HepG2 (cell line): ENCODE results near the gene MRPS14. TPM values are rescaled to one million over a fixed set of nuclear protein-coding genes. Genes with fewer than 3 reads are reported as not detected.

Source experiments
- KDM5B ChIP-seq: sonication (generic); formaldehyde crosslinking; IDR thresholded peaks from 2 replicates; pipeline ENCODE4 v1.4.0; 2020; ENCODE audit warnings: missing genetic modification reagents, mild to moderate bottlenecking, borderline replicate concordance
- KLF15 ChIP-seq: sonication (generic); formaldehyde crosslinking; IDR thresholded peaks from 2 replicates; pipeline ENCODE4 v1.8.1; 2023; ENCODE audit warnings: borderline replicate concordance, mild to moderate bottlenecking, inconsistent platforms, missing genetic modification reagents, mixed read lengths
- KMT2A ChIP-seq: sonication (generic); formaldehyde crosslinking; IDR thresholded peaks from 2 replicates; pipeline ENCODE4 v1.4.0; 2020; ENCODE audit warnings: missing genetic modification reagents
- MAFK ChIP-seq, 2 experiments: IDR thresholded peaks in 1 of 2; conservative IDR thresholded peaks in 1 of 2; 2 replicates each; pipeline ENCODE4 v1.6.1; 2011; ENCODE audit warnings: improper control_type of control experiment in 2 of 2, low read length in 2 of 2
- NR2F2 ChIP-seq: IDR thresholded peaks from 2 replicates; pipeline ENCODE4 v1.6.1; 2012; ENCODE audit warnings: low read depth, inconsistent platforms, borderline replicate concordance
- SRSF1 ChIP-seq: fragments of 200-400 bp; formaldehyde crosslinking; optimal IDR thresholded peaks from 2 replicates; pipeline ENCODE3; 2017; ENCODE audit warnings: mild to moderate bottlenecking, low read depth, low read length, moderate library complexity
- ZFYVE20 ChIP-seq: sonication (generic); formaldehyde crosslinking; IDR thresholded peaks from 2 replicates; pipeline ENCODE4 v1.8.0; 2023; ENCODE audit warnings: low read depth, mild to moderate bottlenecking, moderate library complexity, missing genetic modification reagents, borderline replicate concordance
- ZNF652 ChIP-seq: IDR thresholded peaks from 2 replicates; pipeline ENCODE4 v1.6.1; 2016; ENCODE audit warnings: low read depth, borderline replicate concordance
- ZNF746 ChIP-seq: sonication (generic); formaldehyde crosslinking; IDR thresholded peaks from 2 replicates; pipeline ENCODE4 v1.8.0; 2022; ENCODE audit warnings: mild to moderate bottlenecking, missing genetic modification reagents
- ZNF841 ChIP-seq: sonication (generic); formaldehyde crosslinking; IDR thresholded peaks from 2 replicates; pipeline ENCODE4 v1.8.1; 2023; ENCODE audit warnings: missing genetic modification reagents, borderline replicate concordance
- polyA plus RNA-seq, 8 experiments: library from polyadenylated mRNA; depleted of rRNA in 3 of 8; stranded (reverse) in 7 of 8; unstranded in 1 of 8; fragments of >200 nt; fragmentation: Illumina TruSeq in 4 of 8; extraction: Trizol in 4 of 8; gene quantifications; 2 replicates each; pipeline versions ENCODE4 v1.2.1 to v1.2.3, GENCODE V29; 2011 to 2016; ENCODE audit warnings: low read depth in 4 of 8, missing spikeins in 1 of 8, mixed read lengths in 1 of 8; ENCODE audit not compliant: insufficient read depth in 1 of 8
- total RNA-seq, 5 experiments: library from RNA; depleted of rRNA; stranded (reverse); fragments of >200 nt; fragmentation: Illumina TruSeq; extraction: Trizol; gene quantifications; 2 replicates each; pipeline ENCODE4 v1.2.3, GENCODE V29; 2016; ENCODE audit warnings: low read depth in 1 of 5
- TF ChIP-seq, protein P1 (sequence below): sonication (generic); formaldehyde crosslinking; IDR thresholded peaks from 2 replicates; pipeline ENCODE4 v1.4.0; 2020; ENCODE audit warnings: mild to moderate bottlenecking, missing genetic modification reagents, borderline replicate concordance

Gene MRPS14
- total and polyA plus RNA-seq, 2 of the 13 experiments (the other 11 are each of a cell fraction or from before 2014, with no cell fraction given) = 36.6 to 43.2 TPM

DNA sequence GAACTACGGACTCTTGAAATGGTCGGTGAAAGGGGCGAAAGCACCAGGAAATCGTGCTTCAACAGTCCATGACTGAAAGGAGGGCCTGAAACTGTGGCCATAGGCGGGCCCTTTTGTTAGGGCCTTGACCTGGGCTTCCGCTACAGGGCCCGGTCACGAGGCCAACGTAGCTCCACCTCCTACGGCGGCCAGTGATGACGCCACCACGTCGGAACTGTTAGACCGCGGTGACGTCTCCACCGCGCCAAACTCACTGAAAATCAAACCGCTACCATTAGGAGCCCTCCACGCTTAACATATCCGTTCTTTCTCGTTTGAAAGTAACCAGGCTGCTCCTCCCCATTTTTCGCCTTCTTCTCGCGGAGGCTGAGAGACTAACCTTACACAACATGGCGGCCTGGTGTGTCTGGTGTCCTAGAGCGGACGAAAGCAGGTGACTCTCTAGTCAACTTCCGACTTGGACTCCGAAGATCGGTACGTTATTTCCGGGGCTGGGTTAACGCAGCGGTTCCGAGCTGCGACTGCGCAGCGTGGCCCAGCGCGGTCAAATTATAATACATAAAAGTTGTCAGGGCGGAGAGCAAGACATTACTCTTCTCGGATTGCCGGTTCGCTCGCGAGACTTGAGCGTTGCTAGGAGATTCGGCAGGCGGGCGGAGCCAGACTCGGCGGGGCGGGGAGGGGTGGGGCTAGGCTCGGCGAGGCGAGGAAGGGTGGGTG is 23.8 kb downstream of the MRPS14 start (continued):
- TF ChIP-seq ZNF746 = no peak
- no peak for TF ChIP-seq ZNF652 (CRISPR knock-in tag)
- no peak for TF ChIP-seq ZNF841
- TF ChIP-seq MAFK (conservative IDR thresholded peaks at IDR 0.05 in 1 of 2, IDR thresholded peaks at IDR 0.05 in 1 of 2; ENCODE audit: low read length in 2 of 2) = no peak
- TF ChIP-seq, protein P1, sequence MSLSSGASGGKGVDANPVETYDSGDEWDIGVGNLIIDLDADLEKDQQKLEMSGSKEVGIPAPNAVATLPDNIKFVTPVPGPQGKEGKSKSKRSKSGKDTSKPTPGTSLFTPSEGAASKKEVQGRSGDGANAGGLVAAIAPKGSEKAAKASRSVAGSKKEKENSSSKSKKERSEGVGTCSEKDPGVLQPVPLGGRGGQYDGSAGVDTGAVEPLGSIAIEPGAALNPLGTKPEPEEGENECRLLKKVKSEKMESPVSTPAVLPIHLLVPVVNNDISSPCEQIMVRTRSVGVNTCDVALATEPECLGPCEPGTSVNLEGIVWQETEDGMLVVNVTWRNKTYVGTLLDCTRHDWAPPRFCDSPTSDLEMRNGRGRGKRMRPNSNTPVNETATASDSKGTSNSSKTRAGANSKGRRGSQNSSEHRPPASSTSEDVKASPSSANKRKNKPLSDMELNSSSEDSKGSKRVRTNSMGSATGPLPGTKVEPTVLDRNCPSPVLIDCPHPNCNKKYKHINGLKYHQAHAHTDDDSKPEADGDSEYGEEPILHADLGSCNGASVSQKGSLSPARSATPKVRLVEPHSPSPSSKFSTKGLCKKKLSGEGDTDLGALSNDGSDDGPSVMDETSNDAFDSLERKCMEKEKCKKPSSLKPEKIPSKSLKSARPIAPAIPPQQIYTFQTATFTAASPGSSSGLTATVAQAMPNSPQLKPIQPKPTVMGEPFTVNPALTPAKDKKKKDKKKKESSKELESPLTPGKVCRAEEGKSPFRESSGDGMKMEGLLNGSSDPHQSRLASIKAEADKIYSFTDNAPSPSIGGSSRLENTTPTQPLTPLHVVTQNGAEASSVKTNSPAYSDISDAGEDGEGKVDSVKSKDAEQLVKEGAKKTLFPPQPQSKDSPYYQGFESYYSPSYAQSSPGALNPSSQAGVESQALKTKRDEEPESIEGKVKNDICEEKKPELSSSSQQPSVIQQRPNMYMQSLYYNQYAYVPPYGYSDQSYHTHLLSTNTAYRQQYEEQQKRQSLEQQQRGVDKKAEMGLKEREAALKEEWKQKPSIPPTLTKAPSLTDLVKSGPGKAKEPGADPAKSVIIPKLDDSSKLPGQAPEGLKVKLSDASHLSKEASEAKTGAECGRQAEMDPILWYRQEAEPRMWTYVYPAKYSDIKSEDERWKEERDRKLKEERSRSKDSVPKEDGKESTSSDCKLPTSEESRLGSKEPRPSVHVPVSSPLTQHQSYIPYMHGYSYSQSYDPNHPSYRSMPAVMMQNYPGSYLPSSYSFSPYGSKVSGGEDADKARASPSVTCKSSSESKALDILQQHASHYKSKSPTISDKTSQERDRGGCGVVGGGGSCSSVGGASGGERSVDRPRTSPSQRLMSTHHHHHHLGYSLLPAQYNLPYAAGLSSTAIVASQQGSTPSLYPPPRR (CRISPR knock-in tag) = 0 out of 2 replicates have a peak, but pooled peaks have one; percentile 27
- peak; percentile 52; the same call in 1 of the 2 replicates for TF ChIP-seq KMT2A (CRISPR knock-in tag)
- TF ChIP-seq KDM5B (CRISPR knock-in tag) = peak; percentile 14; the same call in 1 of the 2 replicates
- no peak for TF ChIP-seq SRSF1
- no peak for TF ChIP-seq ZFYVE20 (CRISPR knock-in tag)
- no peak for TF ChIP-seq KLF15 (CRISPR knock-in tag)
- peak; percentile 60; the same call in 1 of the 2 replicates for TF ChIP-seq NR2F2
